GM19025 (cell line): ENCODE results near the gene ORM2.
A peak's percentile ranks its signal among the peaks of the same experiment; 100 is the strongest.

ENCODE experiments used
- ATAC-seq: cut with Tn5 transposase; IDR thresholded peaks from one replicate; pipeline ENCODE4 v1.9.1; 2021; ENCODE audit warnings: mild to moderate bottlenecking, low read depth, moderate library complexity; ENCODE audit not compliant: unreplicated experiment

The ORM2 gene

DNA sequence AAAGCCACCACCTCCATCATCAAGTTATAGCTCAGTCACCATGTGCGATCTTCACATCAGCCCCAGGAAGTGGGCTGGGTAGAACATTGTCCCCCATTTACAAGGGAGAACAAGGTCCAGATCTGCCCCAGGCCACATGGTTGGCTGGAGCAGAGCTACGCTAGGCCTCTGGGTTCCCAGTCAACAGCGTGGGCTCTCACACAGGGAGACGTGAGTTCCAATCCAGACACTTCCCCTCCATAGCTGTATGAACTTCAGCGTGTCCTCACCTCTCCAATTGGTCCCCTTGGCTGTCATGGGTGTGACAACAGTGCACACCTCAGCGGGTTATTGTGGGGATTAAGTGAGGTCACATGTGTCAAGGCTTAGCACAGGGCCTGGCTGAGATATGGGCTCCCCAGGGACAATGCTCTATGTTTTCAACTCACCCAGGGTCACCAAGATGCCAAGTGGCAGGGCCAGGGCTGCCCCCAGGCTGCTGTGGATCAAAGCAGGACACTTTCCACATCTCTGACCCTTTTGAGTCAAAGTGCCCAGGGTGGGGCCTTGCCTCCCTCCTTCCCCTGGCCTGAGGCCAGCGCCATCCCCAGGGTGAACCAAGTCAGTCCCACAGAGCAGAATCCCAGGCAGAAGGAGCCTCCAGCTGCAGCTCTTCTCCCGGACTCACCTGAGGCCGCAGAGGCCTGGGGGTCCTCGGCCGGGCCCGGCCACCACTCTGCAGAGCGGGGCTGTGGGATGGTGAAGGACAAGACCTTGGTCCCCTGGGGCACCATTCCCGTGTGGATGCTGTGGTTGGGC, 38.3 kb downstream of the ORM2 start:
- ATAC-seq = no peak

DNA sequence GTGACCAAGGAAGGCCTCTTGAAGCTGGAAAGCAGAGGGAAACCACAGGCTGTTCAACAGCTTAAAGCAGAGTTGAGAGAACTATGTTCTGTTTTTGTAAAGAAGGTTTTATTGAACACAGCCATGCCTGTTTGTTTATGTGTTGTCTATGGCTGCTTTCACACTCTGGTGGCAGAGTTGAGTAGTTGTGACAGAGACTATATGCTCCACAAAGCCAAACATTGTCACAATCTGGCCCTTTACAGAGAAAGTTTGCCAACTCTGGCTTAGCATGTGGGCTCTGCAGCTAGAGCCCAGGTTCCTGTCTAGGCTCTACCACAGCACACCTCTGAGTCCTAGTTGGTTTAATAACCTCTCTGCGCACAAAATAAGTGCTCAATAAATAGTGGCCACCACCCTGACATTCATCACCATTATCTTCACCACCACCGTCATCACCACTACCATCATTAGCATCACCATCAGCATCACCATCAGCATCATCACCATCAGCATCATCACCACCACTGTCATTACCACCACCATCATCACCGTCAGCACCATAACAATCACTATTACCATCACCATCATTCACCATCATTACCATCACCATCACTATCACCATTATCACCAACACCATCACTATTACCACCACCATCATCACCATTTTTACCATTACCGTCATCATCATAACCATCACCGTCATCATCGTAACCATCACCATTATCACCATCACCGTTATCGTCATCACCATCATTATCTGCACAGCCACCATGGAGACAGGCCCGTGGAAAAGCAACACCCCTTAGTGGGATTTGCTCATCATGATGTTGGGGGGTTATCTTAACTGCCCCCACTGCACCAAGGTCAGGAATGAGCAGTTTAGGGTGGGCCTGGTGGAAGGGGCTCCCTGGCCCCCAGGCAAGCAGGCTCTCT, 39.8 kb downstream of the ORM2 start:
- ATAC-seq = no peak

DNA sequence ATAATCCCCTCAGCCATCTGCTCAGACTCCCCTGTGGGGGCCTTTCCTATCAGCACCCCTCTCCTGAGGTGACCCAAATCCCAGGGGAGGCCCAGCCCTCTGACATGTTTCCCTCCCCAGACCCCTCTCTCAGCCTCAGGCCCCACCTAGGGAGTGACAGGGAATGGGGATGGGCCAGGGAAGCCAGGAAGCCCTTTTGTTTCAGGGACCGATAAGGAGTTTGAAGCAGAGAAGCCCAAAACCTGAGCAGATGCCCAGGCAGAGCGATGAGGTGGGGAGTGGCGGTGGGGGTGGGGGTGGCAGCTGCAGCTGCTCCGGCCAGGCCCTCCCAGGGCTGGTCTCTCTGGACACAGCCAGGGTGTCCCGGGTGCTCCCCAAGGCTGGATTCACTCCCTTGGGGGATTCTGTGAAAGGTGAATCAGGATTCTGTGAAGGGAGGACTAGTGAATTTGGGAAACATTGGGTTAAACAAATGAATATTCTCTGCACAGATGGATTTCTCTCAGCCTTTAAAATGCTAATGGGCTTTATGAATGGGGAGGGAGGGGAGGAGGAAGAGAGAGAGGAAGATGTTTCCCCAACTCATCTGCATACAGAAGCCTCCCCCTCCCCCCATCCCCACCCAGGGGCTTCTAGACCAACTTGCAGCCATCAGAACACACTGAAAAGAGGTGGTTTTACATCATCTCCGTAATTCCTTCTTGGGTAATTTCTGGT, 40.7 kb downstream of the ORM2 start:
- ATAC-seq = no peak

DNA sequence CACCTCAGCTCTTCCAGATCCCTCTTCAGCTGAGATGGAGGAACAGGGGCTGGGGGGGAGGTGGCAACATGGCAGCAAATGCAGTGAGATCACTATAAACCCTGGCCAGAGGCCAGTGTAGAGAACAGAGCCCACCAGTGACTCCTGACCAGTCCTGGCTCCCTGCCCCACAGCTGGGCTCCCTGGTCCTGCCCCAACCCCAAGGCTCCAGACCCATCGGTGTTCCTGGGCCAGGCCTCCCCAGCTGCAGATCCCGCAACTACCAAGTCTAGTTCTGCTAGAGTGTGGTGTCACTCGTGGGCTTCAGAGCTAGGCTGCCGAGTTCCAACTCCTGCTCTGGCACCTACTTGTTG, 41.3 kb downstream of the ORM2 start:
- no peak for ATAC-seq

DNA sequence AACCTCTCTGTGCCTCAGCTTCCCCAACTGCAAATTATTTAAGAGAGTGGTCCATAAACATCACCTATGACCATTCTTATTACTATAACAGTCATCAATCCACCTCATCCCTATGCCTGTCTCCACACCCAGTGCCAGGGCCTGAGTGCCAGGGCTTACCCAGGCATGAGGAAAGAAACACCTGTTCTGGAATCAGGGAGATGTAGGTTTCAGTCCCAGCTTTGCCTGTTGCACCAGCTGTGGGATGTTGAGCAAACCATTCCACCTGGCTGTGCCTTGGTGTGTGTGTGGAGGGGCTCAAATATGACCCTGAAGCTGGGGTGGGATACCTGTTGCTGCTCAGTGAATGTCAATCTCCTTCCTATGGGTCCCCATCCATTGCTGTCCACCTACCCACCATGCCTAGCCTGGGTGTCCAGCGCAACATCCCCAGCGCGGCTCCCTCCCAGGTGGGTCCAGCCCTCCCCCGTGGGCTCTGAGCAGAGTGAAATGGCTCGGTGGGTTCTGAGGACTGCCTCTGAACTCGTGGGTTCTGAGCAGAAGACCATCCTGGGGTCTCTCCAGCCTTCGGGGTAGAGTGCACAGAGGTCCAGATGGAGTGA, 41.8 kb downstream of the ORM2 start:
- ATAC-seq = no peak

DNA sequence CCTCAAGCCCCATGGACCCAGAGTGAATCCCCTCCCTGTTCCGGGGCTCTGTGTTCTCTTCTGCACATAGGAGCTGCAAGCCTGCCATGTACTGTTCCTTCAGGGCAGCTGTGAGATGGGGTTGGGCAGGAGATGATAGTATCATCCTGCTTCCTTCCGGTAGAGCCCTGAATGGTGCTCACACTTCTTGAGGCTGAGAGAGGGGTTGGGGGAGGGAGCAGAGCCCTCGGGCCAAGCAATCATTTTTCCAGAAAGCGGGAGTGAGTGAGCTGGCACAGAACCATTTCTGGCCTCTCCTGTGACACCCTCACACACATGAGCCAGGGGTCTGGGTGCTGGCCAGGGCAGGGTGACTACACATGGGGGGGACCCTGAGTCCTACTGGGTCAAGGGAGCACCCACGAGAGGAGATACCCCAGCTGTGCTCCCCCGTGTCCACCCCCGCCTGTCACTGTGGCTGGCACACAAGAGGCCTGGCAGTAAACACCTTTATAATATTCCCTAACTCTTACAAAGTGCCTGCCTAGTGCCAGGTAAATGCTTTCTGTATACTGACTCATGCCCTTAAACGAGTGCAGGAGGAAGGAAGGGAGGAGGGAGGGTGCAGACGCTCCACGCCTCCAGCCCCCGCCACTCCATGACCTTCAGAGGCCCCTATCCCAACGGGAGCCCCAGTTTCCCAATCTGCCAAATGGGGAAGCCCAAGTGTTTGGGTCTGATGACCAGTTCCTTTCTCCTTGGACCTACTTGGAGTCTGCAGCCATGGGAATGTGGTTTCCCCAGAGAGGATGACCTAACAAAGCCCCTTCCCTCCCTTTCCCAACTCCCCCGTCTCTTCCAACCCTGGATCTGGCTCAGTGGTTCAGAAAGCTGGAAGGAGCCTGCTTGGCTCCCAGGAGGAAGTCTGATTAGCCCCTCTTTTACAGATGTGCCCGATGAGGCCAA, 42.6 kb downstream of the ORM2 start:
- ATAC-seq = no peak

DNA sequence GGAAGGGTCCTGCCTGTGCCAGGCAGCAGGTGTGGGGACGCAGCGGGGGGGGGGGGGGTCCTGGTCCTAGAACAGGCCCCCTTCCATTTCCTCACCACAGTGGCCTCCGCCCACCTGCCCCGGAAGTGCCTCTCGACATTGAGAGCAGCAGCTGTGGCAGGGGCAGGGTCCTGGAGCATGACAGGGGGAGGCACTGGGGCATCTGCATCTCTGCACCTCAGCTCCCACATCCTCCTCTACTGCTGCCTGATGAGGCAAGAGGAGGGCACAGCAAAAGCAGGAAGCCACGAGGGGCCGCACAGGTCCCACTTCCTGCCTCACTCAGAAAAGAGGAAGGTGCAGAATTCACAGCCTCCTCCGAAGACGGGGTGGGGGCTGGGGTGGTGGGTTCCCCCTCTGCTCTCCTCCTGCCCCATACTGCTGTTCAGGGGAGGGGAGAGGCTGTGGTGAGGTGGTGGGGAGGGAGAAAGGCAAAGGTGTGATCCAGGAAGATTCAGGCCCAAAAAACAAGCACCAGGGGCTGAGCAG, 43.3 kb downstream of the ORM2 start:
- ATAC-seq = peak; percentile 92

DNA sequence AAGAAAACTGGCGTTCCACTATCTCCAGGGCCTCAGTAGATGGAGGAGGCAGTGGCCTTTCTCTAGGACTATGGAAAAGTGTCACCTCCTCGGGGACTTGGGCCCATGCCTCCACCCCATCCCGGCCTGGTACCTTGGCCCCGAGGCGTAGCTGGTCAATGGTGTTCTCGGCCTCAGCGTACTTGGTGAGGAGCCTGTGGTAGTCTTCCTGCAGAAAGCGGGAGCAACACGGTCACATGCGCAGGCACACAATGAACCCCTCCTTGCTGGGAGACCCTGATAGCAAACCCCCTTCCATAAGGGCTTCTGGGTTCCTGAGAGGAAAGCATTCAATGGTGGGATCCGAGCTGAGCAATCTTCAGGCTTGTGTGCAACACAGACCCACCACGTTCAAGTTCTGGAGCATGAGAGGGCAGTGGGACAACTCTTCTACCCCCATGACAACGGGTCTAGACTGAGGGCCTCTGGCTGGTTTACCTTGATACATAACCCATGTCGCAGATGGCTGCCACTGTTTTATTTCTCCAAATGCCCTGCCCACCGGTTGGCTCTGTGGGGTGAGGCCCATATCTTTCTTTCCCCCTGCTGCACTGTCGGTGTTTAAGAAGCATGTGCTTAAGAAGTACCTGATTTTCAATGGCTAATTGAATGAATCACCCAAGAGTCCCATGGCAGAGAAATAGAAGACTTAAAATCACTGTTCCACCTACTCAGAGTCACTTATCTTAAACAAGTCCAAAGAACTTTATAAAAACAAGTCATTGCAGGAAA, 44.5 kb downstream of the ORM2 start:
- ATAC-seq = no peak

DNA sequence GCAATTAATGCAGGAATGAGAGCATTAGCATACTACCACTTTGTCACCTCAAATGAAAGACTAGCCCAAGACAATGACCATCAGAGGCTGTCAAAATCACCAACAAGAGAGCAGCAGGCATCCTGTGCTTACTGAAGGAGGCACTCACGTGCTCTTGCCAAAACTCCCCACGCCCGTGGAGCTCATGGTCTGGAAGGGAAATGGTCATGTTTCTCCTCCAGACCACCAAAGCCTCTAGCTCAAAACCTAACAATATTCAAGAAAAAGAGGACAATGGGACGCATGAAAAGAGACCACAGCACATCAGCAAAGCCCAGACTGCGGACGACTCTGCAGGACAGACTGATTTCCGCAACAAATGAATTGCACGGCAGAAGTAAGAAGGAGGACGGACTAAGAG, 45.3 kb downstream of the ORM2 start:
- ATAC-seq = no peak

DNA sequence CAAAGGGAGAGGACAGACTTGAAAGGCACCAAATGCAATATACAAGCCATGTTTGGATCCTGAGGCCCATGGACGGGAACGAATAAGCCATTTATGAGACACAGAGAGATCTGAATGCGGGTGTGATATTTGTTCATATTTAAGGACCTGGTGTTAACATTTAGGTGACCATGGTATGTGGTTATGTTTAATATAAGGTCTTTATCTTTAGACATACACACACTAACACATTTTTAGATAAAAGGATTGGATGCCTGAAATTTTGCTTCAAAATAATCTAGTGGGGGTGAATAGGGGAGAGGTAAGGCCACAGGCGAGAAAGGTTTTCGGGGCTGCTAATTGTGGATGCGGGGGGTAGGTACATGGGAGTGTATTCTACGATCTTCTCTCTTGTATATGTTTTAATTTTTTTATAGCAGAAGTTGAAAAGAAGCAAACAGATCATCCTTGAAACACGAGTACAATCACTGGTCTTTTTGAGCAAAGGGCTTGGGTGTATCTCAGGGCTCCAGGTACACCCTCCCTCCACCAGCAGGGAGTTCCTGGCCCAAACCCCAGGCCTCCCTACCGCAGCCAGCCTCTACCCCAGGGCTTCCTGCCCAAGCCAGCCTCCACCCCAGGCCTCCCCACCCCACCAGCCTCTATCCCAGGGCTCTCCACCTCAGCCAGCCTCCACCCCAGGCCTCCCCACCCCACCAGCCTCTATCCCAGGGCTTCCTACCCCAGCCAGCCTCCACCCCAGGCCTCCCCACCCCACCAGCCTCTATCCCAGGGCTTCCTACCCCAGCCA, 45.9 kb downstream of the ORM2 start:
- ATAC-seq = no peak

DNA sequence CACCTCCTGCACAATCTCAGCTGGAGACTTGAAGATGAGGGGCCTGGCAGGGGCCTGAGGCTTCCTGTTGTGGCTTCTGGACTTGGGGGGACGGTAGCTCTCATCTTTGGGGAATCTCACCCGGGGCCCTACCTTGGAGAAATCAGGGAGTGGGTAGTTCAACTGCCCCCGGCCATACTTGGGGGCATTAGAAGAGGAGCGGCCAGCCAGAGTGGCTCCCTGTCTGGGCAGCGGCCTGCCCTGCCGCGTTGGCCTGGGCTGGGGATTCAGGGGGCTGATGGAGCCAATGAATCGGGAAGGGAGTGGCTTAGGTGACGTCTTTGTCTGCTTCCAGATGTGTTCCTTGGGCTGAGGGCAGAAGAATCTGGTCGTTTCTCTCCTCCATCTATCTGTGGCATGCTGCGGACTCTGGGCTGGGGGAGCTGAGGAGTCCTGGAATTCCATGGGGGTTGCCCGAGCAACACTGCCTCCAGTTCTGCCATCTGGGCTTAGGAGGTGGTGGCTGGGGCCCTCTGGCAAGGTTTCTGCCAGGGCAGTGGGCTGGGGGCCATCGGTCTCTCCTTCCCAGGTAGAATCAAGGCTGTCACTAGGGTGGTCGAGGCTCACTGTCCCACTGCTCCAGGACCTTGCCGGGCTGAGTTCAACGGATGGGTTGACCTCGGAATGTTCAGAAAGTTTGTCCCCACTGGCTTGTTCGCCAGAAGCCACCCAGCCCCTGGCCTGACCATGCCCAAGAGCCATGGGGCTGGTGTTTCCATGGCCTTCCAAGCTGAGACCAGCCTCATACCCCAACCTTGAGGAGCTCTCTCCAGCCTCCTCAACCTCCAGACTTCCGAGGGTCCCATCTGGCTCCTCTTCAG, 47.1 kb downstream of the ORM2 start:
- no peak for ATAC-seq

DNA sequence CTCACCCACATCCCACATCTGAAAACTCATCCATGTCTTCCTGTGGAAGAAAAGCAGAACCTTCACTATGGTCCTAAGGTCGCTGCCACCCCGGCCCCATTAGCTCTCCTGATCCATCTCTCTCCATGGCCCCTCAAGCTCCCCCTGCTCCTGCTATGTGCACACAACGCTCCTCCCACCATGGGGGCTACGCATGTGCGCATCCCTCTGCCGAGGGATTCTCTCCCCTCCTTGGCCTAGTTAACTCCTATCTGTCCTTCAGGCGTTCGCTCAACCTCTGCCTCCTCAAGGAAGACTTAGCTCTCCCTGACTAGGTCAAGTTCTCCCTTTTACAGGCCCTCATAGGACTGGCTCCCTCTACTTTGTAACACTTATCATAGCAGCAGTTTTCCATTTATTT, 48.3 kb downstream of the ORM2 start:
- no peak for ATAC-seq

DNA sequence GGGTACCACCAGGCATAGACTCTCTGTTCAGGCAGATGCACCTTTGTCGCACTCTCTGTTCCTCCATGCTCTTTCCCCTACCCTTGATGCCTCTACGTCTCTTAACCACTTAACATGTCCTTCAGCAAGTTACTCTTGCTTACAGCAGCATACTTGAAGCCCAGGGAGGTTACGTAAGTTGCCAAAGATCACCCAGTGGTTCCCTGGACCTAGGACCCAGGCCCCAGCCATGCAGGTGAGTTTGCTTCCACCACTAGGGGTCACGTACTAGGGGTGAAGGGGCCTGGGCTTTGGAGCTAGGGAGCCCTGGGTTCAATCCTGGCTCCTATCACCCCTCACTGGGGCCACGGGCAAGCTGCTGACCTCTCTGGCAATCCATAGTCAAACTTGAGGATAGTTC, 49.2 kb downstream of the ORM2 start:
- no peak for ATAC-seq
